HG02973 (cell line): ENCODE data around the gene BTBD8.
"Not testable (repeated sequence)": the region's sequence is repeated elsewhere in the genome, so short reads cannot be mapped to it uniquely, and the experiment has no call there.

ENCODE experiments used
- ATAC-seq: cut with Tn5 transposase; IDR thresholded peaks from one replicate; pipeline ENCODE4 v1.9.1; 2021; ENCODE audit warnings: moderate library complexity; ENCODE audit not compliant: unreplicated experiment

Gene BTBD8

DNA sequence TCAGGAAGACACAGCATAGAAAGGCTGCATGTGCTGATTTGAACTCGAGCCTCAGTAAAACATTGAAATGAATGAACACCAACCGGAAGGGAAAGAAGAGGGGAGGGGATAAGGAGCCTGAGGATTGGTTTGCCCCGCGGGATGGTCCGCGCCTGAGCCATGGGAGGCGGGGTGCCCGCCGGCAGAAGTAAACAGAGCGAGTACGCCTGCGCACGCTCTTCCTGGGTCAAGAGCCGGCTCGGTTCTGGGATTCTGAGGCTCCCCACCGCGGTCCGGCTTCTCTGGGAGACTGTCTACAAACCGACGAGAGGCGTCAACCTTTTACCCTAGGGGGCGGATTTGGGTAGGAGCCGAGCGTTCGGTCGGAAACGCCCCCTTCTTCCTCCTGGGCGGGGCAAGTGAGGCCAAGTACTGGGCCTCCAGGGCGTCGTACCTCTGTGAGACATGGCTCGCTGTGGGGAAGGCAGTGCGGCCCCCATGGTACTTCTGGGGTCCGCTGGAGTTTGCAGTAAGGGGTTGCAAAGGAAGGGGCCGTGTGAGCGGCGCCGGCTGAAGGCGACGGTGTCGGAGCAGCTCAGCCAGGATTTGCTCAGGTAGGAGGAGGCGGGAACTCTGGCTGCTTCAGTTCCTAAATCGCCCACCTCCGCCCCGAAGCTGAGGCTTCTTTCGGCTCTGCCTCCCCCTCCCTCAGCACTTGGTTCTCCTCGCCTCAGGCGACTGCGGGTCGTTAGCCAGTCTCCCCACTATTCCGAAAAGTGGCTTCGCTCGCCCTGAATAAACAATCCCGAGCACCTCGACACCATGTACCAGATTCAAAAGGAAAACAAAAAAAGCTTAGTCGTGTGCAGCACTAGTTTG is at the start of gene BTBD8:
Gene BTBD8 (plus strand): TSS at position 218 of the 858 bp plus-strand sequence. CDS start 227 bp downstream, at position 445.
- ATAC-seq, result peak; percentile 99

DNA sequence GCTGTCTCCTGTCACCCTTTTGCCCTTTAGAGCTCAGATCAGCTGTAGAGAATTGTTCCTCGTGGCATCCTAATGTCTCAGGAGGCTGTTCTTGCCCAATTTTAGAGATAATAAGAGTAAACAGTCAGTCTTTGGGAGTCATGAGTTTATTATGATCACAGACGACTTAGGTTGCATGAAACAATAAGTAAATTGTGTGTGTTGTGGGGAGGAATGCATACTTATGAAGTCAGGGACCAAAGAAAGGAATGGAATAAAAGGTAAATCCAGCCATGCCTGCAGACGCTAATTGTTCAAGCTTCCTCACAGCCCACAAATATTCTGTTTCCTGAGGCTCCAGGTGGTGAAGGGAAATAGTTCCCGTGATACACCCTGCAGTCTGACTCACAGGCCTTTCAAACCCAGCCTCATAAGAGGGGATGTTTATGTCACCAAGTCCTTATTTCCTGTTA is 49.5 kb upstream of the BTBD8 start:
- ATAC-seq, result no peak

DNA sequence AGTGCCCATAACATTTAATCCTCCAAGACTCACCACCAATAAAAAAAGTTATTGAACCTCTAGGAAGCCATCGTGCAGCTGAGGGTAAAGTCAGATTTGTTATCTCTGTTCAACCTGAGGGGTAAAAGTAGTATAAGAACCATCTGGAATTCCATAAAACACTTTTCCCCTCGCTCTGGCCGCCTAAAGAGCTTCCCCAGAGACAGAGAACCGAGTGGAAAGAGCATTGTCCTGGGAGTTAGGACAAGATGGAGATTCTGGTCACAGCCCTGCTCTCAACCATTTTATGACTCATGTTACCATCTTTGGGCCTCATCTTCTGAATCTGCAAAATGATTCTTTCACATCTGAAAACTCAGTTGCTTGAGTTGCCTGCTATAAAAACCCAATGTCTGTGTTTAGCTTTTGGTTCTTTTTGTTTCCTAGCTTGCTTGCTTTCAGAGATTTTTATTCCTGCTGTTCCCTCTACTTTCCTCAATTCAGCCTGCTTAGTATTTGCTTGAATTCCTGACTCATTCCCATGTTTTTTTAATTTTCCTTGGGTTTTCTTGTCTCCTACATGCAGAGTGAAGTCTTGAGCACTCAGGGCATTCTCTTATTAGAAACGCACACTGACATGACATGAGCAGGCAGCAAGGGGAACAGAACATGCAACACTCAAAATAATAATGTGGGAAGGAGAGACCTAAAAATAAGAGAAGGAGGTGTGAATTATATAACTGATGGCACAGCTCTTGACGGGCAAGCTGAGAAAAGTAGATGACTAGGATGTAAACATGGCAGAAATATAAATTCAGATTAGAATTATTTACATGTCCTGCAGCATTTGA is 48.6 kb upstream of the BTBD8 start:
- no peak for ATAC-seq

DNA sequence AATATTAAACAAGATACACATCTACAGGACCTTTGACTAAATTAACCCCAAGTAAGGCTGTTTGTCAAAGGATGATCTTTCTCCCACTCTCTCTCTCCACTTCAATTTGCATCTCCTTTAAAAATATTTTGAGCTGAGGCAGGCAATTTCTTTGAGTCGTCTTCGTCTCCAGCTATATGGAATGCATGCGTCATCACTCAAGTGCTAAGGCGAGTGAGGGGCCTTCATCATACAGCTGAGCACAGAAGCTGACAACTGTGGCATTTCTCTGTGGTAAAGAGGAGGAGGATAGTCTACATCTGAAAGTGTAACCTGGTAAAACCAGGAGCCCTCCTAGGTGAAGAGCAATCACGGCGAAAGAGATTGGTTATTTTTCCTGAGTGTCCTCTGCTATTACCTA is 42.7 kb upstream of the BTBD8 start:
- ATAC-seq, result no peak

DNA sequence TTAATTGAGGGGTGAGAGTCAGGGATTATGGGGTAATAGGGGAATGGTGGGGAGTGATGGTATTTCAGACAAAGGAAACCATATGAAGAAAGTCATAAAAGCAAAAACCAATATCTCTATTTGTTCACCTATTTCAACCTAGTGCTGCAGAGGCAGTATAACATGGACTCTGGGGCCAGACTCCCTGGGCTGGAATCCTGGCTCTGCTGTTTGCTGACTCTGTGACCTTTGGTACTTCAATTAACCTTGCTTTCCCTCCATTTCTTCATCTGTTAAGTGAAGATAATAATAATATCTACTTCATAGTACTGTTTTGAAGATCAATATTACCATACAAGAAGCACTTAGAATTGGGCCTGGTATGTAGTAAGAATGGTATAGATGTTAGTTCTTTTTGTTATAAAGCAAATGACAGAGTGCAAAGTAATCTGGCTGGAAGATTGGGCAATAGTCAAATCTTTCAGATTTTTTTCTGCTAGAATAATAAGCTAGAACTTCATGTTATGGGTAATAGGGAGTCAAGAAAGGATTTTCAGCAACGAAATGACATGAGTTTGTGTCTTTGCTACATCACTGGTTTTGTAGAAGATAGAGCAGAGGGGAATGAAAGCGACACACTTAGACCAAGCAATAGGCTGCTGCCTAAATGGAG is 41.3 kb upstream of the BTBD8 start:
- ATAC-seq, result no peak

DNA sequence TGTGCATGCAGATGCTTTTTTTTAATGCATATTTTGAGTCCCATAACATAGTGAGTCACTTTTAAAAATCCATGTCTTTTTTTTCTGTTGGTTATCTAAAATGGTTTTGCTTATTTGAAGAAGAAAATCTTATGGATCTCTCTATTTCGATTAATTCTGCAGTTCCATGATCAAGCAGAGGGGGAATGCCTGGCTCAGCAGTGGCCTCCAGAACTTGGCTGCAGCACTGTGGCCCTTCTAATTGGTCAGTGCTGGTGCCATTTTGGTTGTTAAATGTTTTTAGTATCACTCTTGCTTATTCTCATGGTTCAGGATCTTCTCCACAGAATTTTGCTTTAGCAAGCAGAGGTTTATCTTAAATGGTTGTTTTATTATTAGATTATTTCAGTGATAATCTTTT is 39.2 kb upstream of the BTBD8 start:
- no peak for ATAC-seq

DNA sequence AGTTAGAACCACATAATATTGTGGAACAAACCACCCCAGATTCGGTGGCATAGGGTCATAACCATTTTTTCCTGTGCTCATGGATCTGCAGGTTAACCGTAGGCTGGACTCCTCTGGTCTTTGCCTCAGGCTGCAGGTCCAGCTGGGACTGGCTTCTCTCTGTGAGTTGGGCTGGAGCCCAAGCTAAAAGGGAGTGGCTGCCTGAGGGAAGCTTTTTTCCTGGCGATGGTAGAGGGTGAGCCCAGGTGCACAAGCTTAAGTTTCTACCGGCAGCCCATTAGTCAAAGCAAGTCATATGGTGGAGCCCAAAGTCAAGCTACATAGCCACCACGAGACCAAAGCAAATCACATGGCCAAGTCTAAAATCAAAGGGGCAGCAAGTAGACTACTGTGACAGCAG is 36.5 kb upstream of the BTBD8 start:
- ATAC-seq, result no peak

DNA sequence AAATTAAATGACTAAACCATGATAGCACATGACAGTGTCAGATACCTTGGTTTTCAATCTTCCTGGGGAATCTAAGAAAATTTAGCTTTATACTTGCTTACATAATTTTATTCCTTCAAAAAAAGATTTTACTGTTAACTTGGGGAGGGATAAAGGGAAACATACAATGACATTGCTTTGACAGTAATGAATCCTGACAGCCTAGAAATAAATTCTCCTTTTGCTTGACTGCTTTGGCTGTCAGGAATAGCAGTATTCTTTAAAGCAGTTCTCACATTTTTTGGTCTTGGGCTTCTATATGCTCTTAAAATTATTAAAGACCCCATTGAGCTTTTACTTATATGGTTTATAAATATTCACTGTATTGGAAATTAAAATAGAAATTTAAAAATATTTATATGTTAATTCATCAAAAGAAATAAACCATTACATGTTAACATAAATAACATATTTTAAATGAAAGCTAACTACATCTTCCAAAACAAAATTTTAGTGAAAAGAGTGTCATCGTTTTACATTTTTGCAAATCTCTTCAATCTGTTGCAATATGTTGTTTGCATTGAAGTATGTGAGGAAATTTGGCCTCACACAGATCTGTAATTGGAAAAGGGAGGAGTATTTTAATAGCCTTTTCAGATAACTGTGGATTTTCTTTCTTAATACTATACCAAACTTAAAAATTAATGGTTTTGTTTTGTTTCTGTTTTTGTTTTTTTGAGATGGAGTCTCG is 34.2 kb upstream of the BTBD8 start:
- ATAC-seq, result no peak

DNA sequence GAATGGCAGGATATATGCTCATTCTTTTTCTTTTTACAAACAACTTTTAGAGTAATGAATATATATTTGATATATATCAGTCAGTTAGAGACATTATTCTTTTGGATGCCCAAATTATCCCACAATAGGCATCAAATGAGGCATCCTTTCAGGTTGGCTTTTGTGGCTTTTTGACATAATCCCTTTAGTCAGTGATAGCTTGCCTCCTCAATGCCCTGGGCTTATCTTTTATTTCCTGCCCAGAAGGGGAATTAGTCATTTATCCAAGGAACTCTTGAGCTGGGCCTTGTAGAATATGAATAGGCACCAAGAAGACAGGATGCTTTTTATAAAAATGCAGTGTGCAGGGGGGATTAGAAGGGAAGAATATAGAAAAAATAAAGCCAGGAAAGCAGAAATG is 28.2 kb upstream of the BTBD8 start:
- no peak for ATAC-seq

DNA sequence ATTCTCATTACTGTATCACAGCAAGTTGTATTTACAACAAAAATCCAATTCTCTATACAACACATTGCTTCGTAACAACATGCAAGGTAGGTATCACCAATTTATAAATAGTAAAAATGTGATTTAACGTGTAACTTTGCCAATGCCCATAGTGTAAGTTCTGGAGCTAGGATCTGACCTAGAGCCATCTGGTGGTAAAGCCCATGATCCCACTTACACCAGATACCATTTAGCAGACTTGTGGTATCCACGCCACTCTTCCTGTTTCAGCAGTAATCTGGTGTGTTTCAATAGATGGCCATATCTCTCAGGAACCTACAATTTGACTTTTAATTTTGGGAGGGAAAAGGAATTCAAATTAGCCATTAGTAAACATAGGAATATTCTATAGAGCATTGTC is 15.1 kb upstream of the BTBD8 start:
- no peak for ATAC-seq

DNA sequence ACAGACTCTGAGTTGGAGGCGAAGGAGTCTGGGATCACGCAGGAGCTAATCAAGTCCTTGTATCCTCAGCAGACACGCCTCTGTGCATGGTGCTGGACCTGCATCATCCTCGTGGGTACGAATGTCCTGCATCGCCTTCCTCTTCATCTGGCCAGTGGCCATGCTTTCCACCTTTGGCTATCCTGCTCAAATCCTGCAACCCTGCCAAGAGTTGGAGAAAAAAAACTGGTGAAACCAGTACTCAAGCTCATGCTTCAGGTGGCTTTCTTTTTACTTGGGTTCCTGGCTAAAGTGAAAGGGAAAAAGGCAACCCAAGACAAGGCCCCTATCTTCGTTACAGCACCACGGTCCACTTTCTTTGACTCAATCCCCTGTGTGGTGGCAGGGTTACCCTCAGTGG is 13.8 kb upstream of the BTBD8 start:
- ATAC-seq, result no peak

DNA sequence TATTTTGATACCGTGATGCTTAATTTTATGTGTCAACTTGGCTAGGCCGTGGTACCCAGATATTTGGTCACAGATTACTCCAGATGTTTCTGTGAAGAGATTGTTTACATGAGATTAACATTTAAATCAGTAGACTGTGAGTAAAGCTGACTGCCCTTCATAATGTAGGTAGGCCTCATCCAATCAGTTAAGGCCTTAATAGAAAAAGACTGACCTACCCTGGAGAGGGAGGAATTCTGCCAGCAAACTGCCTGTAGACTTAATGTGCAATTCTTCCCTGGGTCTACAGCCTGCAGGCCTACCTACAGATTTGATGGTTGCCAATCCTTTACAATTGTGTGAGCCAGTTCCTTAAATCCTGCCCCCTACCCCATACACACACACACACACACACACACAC is 9.3 kb upstream of the BTBD8 start:
- no peak for ATAC-seq

DNA sequence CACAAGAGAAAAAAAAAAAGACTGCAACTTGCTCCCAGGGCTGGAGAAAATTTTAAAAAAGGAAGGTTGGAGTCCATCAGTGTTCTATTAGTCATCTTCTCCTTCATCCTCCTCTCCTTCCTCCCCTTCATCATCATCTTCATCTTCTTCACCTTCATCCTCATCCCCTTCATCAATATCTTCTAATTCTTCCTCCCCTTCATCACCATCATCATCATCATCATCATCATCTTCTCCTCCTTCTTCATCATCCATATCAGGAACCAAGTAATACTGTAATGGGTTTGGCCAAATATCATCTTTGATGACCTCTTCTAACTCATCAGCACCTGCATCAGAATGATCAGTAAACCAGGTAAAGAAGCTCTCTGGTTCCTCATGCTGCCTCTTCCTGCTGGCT is 5.7 kb upstream of the BTBD8 start:
- ATAC-seq, result not testable (repeated sequence)

DNA sequence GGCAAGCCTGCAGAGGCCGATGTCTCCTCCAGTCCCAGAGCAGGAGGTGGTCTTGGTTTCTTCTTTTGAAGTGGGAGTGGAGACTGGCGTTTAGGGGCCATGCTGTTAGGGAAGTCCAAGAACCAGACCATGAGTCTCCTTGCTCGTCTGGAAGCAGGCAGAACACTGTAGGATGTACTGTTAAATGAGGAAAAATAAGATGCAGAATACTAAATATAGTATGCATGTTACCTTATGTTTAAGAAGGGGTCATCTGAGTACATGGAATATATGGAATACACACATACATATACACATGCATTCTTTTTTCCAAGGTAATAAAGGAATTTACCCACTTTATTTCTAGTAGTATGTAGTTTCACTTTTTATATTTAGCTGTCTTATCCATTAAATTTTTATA is 4.8 kb upstream of the BTBD8 start, which contains the start of gene SETSIP:
Gene SETSIP (minus strand): TSS at position 101 of the 400 bp plus-strand sequence. CDS start 0 bp downstream, at position 101.
- ATAC-seq, result no peak

DNA sequence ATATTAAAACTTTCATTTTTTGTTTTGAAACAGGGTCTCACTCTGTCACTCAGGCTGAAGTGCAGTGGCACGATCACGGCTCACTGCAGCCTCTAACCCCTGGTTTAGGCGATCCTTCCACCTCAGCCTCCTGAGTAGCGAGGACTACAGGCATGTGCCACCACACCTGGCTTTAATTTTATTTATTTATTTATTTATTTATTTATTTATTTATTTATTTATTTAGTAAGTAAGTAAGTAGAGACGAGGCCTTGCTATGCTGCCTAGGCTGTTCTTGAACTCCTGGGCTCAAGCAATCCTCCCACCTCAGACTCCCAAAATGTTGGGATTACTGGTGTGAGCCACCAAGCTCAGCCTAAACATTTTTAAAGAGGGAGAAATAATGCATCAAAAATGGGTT is 3.8 kb upstream of the BTBD8 start:
- no peak for ATAC-seq

DNA sequence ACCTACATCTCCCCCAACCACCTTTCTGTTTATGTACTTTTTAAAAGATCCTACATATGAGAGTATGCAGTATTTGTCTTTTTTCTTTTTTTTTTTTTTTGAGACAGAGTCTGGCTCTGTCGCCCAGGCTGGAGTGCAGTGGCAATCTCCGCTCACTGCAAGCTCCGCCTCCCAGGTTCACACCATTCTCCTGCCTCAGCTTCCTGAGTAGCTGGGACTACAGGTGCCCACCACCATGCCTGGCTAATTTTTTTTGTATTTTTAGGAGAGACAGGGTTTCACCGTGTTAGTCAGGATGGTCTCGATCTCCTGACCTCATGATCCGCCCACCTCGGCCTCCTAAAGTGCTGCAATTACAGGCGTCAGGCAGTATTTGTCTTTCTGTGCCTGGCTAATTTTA is 2.1 kb upstream of the BTBD8 start:
- not testable (repeated sequence) for ATAC-seq

DNA sequence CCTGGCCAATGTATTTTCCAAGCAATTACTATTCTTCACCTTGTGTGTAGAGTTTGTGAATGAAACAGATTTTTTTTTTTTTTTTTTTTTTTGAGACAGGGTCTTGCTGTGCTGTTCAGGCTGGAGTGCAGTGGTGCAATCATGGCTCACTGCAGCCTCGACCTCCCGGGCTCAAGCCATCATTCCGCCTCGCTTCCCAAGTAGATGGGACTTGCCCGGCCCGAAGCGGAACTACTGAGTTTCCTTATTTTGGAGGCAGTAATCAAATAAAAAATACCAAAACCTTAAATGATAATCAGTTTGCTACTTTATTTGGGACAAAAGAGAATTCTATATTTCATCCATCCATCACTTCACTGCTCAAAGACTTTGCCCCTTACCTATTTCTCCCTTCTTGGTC is 704 bp upstream of the BTBD8 start:
- ATAC-seq, result no peak

DNA sequence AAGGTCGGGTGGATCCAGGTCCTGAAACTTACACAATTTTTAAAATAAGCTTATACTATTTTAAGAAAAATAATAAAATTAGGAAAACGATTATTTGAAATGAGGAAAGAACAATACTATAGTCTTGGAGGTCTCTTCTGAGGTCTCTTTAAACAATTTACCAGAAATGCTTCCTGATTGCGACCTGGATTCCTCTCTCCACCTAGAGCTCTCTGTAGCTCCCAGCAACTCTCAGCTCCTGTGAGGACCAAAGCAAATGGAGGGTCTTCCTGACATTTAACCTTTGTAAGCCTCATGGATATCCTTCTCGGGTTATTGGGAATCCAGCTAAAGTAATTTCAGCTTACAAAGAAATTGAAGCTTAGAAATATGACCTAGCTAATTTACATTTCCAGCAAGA is 886 bp downstream of the BTBD8 start:
- no peak for ATAC-seq

DNA sequence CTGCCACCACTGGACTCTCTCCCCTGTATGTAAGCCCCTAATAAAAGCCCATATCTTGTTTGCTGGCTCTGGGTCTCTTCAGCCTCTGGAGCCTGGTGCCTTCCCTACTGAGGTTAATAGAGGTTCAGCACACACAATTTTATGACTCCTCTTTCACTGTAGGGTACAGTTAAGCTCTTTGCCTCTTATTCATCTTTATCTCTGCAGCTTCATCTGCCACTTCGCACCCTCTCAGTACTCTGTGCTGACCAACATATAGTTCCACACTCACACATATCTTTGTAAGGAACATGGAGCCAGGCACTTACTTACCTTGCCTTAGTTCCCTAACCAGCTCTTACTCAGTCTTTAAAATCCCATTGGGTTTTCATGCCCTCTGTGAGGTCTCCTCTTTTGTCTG is 4.5 kb downstream of the BTBD8 start:
- no peak for ATAC-seq

DNA sequence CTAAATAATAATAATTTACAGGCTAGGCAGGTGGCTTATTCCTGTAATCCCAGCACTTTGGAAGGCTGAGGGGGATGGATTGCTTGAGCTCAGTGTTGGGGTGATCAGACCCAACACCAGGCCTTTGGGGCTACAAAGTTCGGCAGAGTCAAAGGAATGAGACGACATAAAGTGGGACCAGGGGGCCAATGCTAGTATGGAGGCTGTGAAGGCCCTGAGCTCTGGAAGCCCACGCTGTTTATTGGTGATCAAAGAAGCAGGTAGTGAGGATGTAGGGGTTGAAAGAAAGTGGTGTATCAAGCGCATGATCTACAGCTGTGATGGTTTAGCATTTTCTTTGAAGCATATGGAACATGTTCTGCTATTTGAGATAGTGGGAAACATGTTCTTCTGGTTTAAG is 5.6 kb downstream of the BTBD8 start:
- no peak for ATAC-seq

DNA sequence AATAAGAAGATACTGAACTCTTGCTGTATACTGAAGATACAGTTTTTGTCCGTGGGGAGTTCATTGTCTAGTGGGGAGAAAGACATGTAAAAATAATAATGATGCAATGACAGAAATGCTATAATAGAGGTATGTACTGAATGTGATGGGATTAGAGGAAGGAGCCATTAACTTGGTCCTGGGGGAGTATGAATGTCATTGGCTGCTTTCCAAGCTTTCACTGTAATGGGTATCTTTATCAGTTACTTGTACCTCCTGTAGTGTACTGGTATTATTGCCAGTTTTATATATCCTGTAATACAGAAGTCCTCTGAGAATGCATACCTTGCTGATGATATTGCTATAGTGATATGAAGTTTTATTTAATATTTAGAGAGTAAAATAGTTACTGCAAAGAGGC is 7.4 kb downstream of the BTBD8 start:
- ATAC-seq, result no peak
